ENCODE results near the gene PLEKHM3.

PLEKHM3 gene

DNA sequence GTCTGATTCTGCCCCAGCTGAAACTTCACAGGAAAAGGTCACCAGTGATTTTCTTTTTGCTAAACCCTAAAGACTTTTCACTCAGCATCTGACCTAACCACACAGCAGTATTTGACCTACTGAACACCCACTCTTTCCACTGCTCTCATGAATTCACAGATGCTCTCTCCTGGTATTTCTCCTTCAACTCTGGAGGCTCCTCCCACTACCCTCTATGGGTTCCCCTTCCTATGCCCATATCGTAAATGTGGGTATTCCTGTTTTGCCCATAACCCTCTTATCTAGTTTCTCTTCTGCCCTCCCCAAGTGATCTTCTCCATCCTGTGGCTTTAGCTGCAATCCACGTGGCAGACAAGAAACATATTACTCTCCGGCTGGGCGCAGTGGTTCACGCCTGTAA, 7.6 kb downstream of the PLEKHM3 start:
- H3K9me3 Mint-ChIP-seq: no peaks in the 10 kb centered on the region
- H3K36me3 Mint-ChIP-seq (ENCODE audit: low read depth): peaks cover 2% of the 10 kb centered on the region
- no peak overlapping the region for H3K27ac Mint-ChIP-seq
- peaks cover 16% of the 10 kb centered on the region for H3K4me1 Mint-ChIP-seq (ENCODE audit: low read depth)
- H3K4me3 Mint-ChIP-seq: no peak overlapping the region
- H3K27me3 Mint-ChIP-seq (ENCODE audit: low read depth): no peaks in the 10 kb centered on the region

DNA sequence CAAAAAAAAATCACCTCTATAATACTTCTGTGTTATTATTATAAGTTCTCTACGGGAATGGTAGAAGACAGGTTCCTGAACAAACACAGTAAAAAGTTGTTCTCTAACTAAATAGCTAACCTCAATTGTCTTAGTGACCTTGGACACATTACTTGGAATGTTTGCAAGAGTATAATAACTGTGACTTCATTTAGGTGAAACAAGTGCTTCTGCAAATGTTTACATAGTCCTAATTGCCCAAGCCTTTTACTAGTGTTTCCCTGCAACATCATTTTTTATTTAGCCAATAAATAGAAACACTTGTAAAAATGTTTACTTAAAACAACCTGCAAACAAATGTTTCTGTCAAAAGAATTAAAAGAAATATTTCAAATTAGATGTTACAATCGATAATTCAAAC, 9.9 kb downstream of the PLEKHM3 start:
- Mint-ChIP-seq H3K27ac (no peak overlapping the region), H3K27me3 (ENCODE audit: low read depth) (no peaks in the 10 kb centered on the region), H3K9me3 (no peaks in the 10 kb centered on the region), H3K36me3 (ENCODE audit: low read depth) (peaks cover 2% of the 10 kb centered on the region), H3K4me1 (ENCODE audit: low read depth) (peaks cover 16% of the 10 kb centered on the region), H3K4me3 (no peak overlapping the region)

DNA sequence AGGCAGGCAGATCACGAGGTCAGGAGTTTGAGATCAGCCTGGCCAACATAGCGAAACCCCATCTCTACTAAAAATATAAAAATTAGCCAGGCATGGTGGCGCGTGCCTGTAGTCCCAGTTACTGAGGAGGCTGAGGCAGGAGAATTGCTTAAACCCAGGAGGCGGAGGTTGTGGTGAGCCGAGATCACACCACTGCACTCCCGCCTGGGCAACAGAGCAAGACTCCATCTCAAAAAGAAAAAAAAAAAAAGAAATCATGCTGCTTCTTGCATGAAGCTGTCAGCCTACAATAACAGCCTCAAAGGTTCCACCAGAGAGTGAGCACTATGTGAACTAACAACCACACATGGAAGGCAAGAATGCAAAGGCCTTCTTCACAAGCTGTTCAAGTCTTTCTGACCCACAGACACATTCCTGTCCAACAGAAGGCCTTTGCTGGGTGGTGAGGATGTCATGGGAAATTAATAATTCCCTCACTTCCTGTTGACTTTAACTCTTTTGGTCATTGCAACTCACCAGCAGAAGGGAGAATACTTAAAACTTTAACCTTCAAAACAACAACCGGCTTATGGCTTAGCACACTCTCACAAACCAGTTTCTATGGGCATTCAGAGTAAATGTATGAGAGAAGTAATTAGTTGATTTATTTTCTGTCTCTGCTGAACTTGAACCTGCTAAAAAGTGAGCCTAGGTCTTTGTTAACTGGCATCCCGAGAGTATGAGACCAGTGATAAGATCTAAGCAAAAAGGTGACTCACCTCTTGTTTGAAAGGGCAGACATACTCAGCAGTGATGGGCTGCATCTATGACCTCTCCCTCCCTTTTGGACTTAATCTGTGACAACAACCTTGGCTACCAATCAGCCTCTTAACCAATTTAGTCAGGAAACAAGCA, 11.8 kb downstream of the PLEKHM3 start:
- Mint-ChIP-seq H3K27ac (no peak overlapping the region), H3K9me3 (no peaks in the 10 kb centered on the region), H3K27me3 (ENCODE audit: low read depth) (no peaks in the 10 kb centered on the region), H3K4me3 (no peak overlapping the region), H3K4me1 (ENCODE audit: low read depth) (peaks cover 15% of the 10 kb centered on the region), H3K36me3 (ENCODE audit: low read depth) (peaks cover 1% of the 10 kb centered on the region)

DNA sequence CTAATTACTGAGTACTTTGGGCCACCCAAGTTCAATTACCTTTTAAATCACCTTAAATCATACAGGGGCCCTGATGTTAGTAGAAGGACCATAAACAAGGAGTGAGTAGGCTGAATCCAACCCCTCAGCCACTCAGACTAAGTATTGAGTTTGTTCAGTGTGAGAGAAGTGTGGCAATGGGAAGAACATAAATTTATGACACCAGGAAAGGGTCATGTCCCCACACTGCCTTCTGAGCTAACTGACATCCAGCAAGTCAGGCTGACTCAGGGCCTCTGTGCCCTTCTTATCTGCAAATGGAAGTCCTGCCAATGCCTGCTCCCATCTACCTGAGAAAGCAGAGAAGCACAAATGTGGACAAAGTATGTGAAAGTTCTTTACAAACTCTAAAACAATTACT, 12.9 kb downstream of the PLEKHM3 start:
- no peaks in the 10 kb centered on the region for H3K9me3 Mint-ChIP-seq
- no peak overlapping the region for H3K4me3 Mint-ChIP-seq
- no peaks in the 10 kb centered on the region for H3K27me3 Mint-ChIP-seq (ENCODE audit: low read depth)
- peaks cover 8% of the 10 kb centered on the region for H3K4me1 Mint-ChIP-seq (ENCODE audit: low read depth)
- H3K27ac Mint-ChIP-seq: no peak overlapping the region
- no peaks in the 10 kb centered on the region for H3K36me3 Mint-ChIP-seq (ENCODE audit: low read depth)

DNA sequence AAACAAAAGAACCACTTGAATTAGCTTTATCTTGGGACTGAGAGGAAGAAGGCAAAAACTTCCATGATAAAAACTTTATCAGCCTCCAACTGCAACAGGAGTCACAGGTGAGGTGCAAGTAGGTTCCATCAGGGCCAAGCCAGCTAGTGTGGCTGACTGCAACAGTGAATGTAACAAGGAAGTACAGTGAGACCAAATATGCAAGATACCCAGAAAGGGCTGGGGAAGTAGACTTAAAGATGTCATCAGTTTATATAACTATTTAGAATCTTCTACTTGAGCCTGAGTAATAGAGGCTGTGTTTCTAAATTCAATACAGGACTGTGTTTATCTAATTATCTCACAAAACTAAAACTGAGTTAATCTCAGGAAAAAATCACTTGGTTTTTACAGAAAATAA, 14.8 kb downstream of the PLEKHM3 start:
- H3K36me3 Mint-ChIP-seq (ENCODE audit: low read depth): no peaks in the 10 kb centered on the region
- H3K9me3 Mint-ChIP-seq: no peaks in the 10 kb centered on the region
- no peak overlapping the region for H3K4me3 Mint-ChIP-seq

DNA sequence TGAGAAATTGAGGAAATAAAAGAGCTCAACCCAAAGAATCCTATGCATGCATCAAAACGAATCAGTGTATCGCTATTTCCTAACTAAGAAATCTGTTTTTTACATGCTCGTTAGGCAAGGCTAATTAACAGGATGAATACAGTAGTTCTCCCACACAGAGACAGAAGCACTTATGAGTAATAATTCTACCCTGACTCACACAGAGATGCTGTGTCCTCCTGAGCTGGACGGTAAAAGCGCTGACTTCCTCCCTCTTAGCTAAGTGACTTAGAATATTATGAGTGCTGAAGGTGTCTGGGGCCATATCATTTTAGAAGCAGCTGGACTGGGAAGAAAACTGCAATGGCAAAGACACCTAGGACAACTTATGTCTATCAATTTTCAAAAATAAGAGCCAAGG, 18.5 kb downstream of the PLEKHM3 start:
- Mint-ChIP-seq H3K27me3 (ENCODE audit: low read depth) (no peaks in the 10 kb centered on the region), H3K9me3 (no peaks in the 10 kb centered on the region), H3K27ac (no peak overlapping the region), H3K4me1 (ENCODE audit: low read depth) (no peaks in the 10 kb centered on the region), H3K36me3 (ENCODE audit: low read depth) (no peaks in the 10 kb centered on the region), H3K4me3 (no peak overlapping the region)

More for the DNA sequence above, 14.8 kb downstream of the PLEKHM3 start:
- H3K4me1 Mint-ChIP-seq (ENCODE audit: low read depth): peaks cover 8% of the 10 kb centered on the region
- no peak overlapping the region for H3K27ac Mint-ChIP-seq
- no peaks in the 10 kb centered on the region for H3K27me3 Mint-ChIP-seq (ENCODE audit: low read depth)

DNA sequence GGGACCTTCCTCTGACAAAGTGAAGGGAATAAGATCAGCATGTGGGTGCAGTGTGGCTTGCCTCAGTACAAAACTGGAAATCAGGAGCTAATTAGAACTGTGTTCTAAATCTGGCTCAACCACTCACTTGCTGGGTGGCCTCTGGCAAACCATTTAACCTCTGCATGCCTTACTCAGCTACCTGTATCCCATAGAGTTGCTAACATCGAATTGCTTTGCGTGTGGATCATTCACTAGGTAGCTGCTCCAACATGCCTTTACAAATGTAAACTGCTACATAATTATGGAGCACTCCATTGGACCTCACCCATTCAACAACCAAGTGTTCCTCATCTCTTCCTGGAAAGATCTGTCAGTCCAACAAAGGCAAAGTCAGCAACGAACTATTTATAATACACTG, 19.0 kb downstream of the PLEKHM3 start:
- H3K4me1 Mint-ChIP-seq (ENCODE audit: low read depth): no peaks in the 10 kb centered on the region

DNA sequence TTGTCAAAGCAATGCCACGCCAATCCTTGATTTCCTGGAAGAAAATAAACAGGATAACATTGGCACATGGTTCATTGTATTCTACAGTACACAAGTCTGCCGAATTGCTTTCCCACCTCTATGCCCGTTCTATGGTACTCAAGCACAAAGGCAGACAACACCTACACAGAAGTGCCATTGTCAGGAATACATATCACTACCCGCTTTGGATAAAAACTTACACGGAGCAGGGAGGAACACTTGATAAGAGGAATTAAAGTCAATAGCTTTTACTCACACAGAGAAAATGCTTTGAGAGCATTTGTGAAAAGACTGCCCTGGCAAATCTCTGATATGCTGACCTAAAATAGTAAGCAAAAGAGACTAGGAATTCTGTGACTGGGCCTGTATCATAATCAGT, 23.4 kb downstream of the PLEKHM3 start:
- H3K27ac Mint-ChIP-seq: no peak overlapping the region

More for the DNA sequence above, 19.0 kb downstream of the PLEKHM3 start:
- Mint-ChIP-seq H3K36me3 (ENCODE audit: low read depth) (no peaks in the 10 kb centered on the region), H3K4me3 (no peak overlapping the region), H3K9me3 (no peaks in the 10 kb centered on the region), H3K27me3 (ENCODE audit: low read depth) (no peaks in the 10 kb centered on the region), H3K27ac (no peak overlapping the region)

DNA sequence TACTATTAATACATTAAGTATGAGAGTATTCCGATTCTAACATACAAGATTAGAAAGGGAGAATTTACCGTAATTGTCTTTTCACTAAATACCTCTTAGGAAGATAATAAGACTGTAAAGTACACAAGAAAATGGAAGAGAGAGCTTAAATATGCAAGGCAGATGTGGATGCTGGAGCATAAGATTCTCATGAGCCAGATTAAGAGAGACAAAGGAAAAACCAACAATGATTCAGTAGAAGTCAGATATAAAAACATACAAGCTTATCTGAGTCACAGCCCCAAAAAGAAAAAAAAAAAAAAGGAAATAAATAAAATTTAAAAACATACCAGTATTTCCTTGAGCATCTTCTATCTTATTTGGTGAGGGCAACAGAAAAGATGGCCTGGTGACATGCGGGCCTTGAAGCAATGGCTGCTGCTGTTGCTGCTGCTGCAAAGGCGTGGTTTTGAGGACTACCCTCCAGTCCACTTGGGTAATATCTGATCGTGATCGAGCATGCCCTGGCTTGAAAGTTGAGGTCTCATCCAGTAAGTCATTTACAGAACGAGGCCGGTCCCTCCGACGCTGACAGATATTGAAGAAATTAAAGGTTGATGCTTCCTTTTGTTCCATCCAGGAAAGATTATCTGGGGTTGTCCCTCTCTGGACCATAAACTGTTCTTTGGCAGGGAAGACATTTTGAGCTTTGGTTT, 24.5 kb downstream of the PLEKHM3 start:
- Mint-ChIP-seq H3K27me3 (ENCODE audit: low read depth) (no peaks in the 10 kb centered on the region), H3K36me3 (ENCODE audit: low read depth) (peaks cover 2% of the 10 kb centered on the region), H3K4me1 (ENCODE audit: low read depth) (peaks cover 5% of the 10 kb centered on the region), H3K4me3 (no peak overlapping the region), H3K27ac (no peak overlapping the region), H3K9me3 (no peaks in the 10 kb centered on the region)

More for the DNA sequence above, 23.4 kb downstream of the PLEKHM3 start:
- H3K4me1 Mint-ChIP-seq (ENCODE audit: low read depth): no peaks in the 10 kb centered on the region
- no peak overlapping the region for H3K4me3 Mint-ChIP-seq
- H3K9me3 Mint-ChIP-seq: no peaks in the 10 kb centered on the region
- no peaks in the 10 kb centered on the region for H3K27me3 Mint-ChIP-seq (ENCODE audit: low read depth)
- H3K36me3 Mint-ChIP-seq (ENCODE audit: low read depth): peaks cover 2% of the 10 kb centered on the region

DNA sequence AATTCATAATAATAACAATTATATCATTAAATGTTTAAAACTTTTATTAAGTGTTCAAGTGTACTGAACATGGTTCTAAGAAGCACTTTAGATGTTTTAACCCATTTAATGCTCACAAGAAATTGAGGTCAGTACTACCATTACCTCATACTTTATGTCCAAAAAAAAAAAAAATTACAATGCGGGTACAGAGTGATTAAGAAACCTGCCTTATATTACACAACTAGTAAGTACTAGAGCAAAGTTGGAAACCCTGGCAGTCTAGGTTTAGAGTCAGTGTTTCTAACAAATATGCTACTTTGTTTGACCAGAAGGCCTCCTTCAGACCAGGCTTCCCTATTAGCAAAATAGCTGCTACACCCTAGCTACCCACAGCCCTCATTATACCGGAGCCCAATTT, 28.5 kb downstream of the PLEKHM3 start:
- H3K4me1 Mint-ChIP-seq (ENCODE audit: low read depth): peaks cover 5% of the 10 kb centered on the region
- no peaks in the 10 kb centered on the region for H3K27me3 Mint-ChIP-seq (ENCODE audit: low read depth)
- no peak overlapping the region for H3K27ac Mint-ChIP-seq
- no peak overlapping the region for H3K4me3 Mint-ChIP-seq
- no peaks in the 10 kb centered on the region for H3K9me3 Mint-ChIP-seq
- peaks cover 2% of the 10 kb centered on the region for H3K36me3 Mint-ChIP-seq (ENCODE audit: low read depth)

DNA sequence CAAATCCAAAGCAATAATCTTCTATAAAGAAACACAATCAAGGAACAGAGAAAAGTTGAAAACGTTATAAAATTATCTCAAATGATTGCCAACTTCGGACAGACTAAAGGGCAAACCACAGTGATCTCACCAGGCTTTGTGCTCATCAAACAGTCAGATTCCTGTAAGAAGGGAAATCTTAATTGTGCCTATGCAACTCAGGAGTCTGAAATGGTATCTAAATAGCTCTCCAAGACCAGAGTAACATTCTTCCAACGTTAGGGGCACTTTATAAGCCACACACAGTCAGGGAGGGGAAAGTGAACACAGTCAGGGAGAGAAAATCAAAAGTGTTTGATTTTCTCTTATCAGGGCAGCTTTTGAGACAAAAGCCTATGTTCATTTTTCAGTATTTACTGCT, 29.4 kb downstream of the PLEKHM3 start:
- H3K36me3 Mint-ChIP-seq (ENCODE audit: low read depth): peaks cover 2% of the 10 kb centered on the region
- H3K27me3 Mint-ChIP-seq (ENCODE audit: low read depth): no peaks in the 10 kb centered on the region
- H3K4me1 Mint-ChIP-seq (ENCODE audit: low read depth): peaks cover 5% of the 10 kb centered on the region
- H3K4me3 Mint-ChIP-seq: no peak overlapping the region
- H3K9me3 Mint-ChIP-seq: no peaks in the 10 kb centered on the region
- no peak overlapping the region for H3K27ac Mint-ChIP-seq

DNA sequence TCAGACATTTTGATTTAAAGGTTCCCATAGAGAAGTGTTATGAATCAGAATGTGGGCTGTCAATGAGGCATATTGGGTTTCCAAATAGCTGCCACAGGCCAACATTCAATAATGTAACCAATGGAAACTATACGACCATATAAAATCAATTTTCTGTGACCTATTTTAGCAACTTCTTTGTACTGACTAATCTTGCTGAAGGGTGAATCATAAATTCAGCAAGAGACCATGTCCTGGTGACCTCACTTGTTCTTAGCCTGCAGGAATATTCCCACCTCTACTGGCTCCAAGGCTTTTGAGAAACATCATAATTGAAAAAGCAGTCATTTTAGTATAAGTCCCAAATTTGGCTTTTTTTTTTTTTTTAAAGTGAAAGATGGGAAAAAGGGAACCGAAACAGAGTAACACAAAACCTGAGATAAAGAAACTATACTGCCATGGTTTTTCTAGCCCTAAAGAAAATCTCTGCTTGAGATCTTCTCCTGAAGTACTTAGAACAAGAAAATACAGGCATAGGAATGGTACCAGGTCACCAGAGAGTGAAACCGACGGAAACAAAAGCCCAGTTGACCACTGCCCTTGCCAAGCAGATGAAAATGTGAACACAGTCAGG, 32.1 kb downstream of the PLEKHM3 start:
- Mint-ChIP-seq H3K27ac (no peak overlapping the region), H3K36me3 (ENCODE audit: low read depth) (no peaks in the 10 kb centered on the region)

DNA sequence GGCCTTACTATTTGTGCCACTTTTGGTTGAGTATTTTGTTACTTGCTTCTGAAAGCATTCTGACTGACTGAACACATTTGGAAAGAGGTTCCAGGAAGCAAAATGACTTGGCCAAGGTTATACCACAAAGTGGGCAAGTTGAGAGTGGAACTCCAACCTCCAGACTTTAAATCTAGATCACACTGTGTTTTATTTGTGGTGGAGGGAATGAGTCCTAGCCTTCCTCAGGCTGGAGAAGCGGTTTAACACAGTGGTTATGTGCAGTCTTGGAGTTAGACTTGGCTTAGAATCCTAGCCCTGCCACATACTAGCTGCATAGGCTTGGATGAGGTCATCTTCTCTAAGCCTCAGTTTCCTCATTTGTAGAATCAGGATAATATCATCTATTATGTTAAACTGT, 33.4 kb downstream of the PLEKHM3 start:
- no peaks in the 10 kb centered on the region for H3K36me3 Mint-ChIP-seq (ENCODE audit: low read depth)
- H3K4me3 Mint-ChIP-seq: no peak overlapping the region
- no peaks in the 10 kb centered on the region for H3K9me3 Mint-ChIP-seq
- no peak overlapping the region for H3K27ac Mint-ChIP-seq
- H3K4me1 Mint-ChIP-seq (ENCODE audit: low read depth): peaks cover 5% of the 10 kb centered on the region
- no peaks in the 10 kb centered on the region for H3K27me3 Mint-ChIP-seq (ENCODE audit: low read depth)

More for the DNA sequence above, 32.1 kb downstream of the PLEKHM3 start:
- no peaks in the 10 kb centered on the region for H3K9me3 Mint-ChIP-seq
- H3K27me3 Mint-ChIP-seq (ENCODE audit: low read depth): no peaks in the 10 kb centered on the region
- H3K4me1 Mint-ChIP-seq (ENCODE audit: low read depth): peaks cover 5% of the 10 kb centered on the region
- H3K4me3 Mint-ChIP-seq: no peak overlapping the region

DNA sequence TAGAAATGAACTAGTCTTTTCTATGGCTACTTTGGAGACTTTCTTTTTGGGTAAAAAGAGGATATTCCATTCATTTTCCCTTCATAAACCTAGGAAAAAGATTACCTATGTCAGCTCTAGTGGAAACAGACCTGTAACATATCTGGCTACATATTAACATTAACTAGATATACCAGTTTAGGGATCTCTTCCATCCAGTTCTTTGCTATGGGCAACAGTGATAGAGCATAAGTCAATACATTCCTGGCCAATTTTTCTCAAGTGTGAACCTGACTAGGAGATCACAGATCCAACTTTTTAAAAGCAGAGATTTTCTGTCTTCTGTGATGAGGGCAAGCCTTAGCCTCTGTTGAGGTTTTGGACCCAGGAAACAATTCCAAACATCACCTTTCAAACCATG, 34.5 kb downstream of the PLEKHM3 start:
- no peaks in the 10 kb centered on the region for H3K36me3 Mint-ChIP-seq (ENCODE audit: low read depth)
- no peaks in the 10 kb centered on the region for H3K9me3 Mint-ChIP-seq
- H3K27ac Mint-ChIP-seq: no peak overlapping the region
- H3K27me3 Mint-ChIP-seq (ENCODE audit: low read depth): no peaks in the 10 kb centered on the region
- no peaks in the 10 kb centered on the region for H3K4me1 Mint-ChIP-seq (ENCODE audit: low read depth)
- H3K4me3 Mint-ChIP-seq: no peak overlapping the region

DNA sequence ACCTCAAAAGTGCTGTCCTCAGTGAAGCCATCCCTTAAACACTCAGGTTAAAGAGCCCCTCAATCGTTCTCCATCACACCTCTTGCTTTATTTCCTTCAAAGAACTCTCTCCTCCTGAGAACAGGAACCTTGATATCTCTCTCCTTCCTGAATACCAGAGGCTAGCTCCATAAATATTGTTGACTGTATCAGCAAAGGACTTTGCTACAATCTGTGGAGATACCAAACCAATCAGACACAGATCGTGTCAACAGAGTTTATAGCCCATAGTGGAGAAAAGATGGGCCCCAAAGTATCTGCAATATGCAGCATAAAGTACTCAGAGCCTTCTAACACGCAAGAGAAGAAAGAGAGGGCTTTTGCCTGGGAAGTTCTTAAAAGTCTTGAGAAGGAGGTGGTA, 36.4 kb downstream of the PLEKHM3 start:
- no peak overlapping the region for H3K4me3 Mint-ChIP-seq
- H3K27me3 Mint-ChIP-seq (ENCODE audit: low read depth): no peaks in the 10 kb centered on the region
- H3K36me3 Mint-ChIP-seq (ENCODE audit: low read depth): no peaks in the 10 kb centered on the region
- peaks cover 6% of the 10 kb centered on the region for H3K4me1 Mint-ChIP-seq (ENCODE audit: low read depth)
- H3K27ac Mint-ChIP-seq: no peak overlapping the region
- no peaks in the 10 kb centered on the region for H3K9me3 Mint-ChIP-seq

All from T-helper 1 cell treated with Interleukin-12 subunit alpha and Interleukin-12 subunit beta and Interleukin-4 antibody, amounts not matched to agents 30 μg/mL and 1 μg/mL, for 36 hours (primary cell).